DOHH2 (cell line): ENCODE results near the gene FZD4.
"Not testable (repeated sequence)": the region's sequence is repeated elsewhere in the genome, so short reads cannot be mapped to it uniquely, and the experiment has no call there.

Experiments used
- H3F3A ChIP-seq: fragments of 200-600 bp; sonication (generic), shearing (Covaris generic); 2 replicates; pipeline ENCODE4 v1.6.0; 2016; ENCODE audit warnings: antibody characterized with exemption, mild to moderate bottlenecking; ENCODE audit not compliant: control insufficient read depth, insufficient read depth
- H3K27ac ChIP-seq: fragments of 200-600 bp; sonication (generic); 2 replicates; pipeline ENCODE4 v1.5.1; 2014; ENCODE audit warnings: low read depth, mild to moderate bottlenecking, low read length, moderate library complexity
- H3K27me3 ChIP-seq: fragments of 200-600 bp; sonication (generic); 2 replicates; pipeline ENCODE4 v1.6.1; 2014; ENCODE audit warnings: mild to moderate bottlenecking, low read length, mixed read lengths; ENCODE audit not compliant: control insufficient read depth
- H3K36me3 ChIP-seq: fragments of 200-600 bp; sonication (generic); 2 replicates; pipeline ENCODE4 v1.6.1; 2014; ENCODE audit warnings: mild to moderate bottlenecking, low read length, moderate library complexity, mixed read lengths; ENCODE audit not compliant: control insufficient read depth
- H3K4me1 ChIP-seq: fragments of 200-600 bp; sonication (generic); 2 replicates; pipeline ENCODE4 v1.6.1; 2014; ENCODE audit warnings: mild to moderate bottlenecking, low read length, mixed read lengths; ENCODE audit not compliant: control insufficient read depth
- H3K4me2 ChIP-seq: fragments of 200-600 bp; sonication (generic); 2 replicates; pipeline ENCODE4 v1.6.0; 2014; ENCODE audit warnings: mild to moderate bottlenecking, low read length, moderate library complexity
- H3K4me3 ChIP-seq: fragments of 200-600 bp; sonication (generic); 2 replicates; pipeline ENCODE4 v1.5.1; 2014; ENCODE audit warnings: mild to moderate bottlenecking, low read length, mixed read lengths
- H3K79me2 ChIP-seq: fragments of 200-600 bp; sonication (generic); 2 replicates; pipeline ENCODE4 v1.6.1; 2014; ENCODE audit warnings: mild to moderate bottlenecking, low read length, mixed read lengths; ENCODE audit not compliant: control insufficient read depth
- H3K9me2 ChIP-seq: fragments of 200-600 bp; sonication (generic); replicated peaks from 2 replicates; pipeline ENCODE4 v1.6.1; 2014; ENCODE audit warnings: mild to moderate bottlenecking, low read length, mixed read lengths; ENCODE audit not compliant: control insufficient read depth
- H3K9me3 ChIP-seq: fragments of 200-600 bp; sonication (generic); 2 replicates; pipeline ENCODE4 v1.6.1; 2014; ENCODE audit warnings: antibody characterized with exemption, low read length, mixed read lengths; ENCODE audit not compliant: control insufficient read depth, insufficient read depth
- H4K20me1 ChIP-seq: fragments of 200-600 bp; sonication (generic); 2 replicates; pipeline ENCODE4 v1.6.0; 2014; ENCODE audit warnings: low read depth, mild to moderate bottlenecking, antibody characterized with exemption, low read length, moderate library complexity; ENCODE audit not compliant: control insufficient read depth, insufficient read depth
- CTCF ChIP-seq: fragments of 200-600 bp; sonication (generic); IDR thresholded peaks from one replicate; pipeline ENCODE4 v1.5.1; 2014; ENCODE audit warnings: antibody characterized with exemption, mild to moderate bottlenecking, low read depth, low read length; ENCODE audit not compliant: poor library complexity, severe bottlenecking
- EZH2phosphoT487 ChIP-seq: fragments of 200-600 bp; sonication (generic); IDR thresholded peaks from 2 replicates; pipeline ENCODE4 v1.6.1; 2017; ENCODE audit warnings: borderline replicate concordance, mild to moderate bottlenecking, antibody characterized with exemption, low read length, moderate library complexity, mixed read lengths

FZD4 gene

GRCh38 chr11:86938203-86938899 lies 16.8 kb downstream of the FZD4 start:
- no peaks in the 10 kb centered on the region for H3K9me2 ChIP-seq
- H3K4me3 ChIP-seq, result no peak overlapping the region
- H3K4me1 ChIP-seq, result no peaks in the 10 kb centered on the region
- TF ChIP-seq EZH2phosphoT487 (no peak), CTCF (no peak)
- H3K79me2 ChIP-seq, result no peaks in the 10 kb centered on the region
- H3K27ac ChIP-seq, result no peak overlapping the region
- no peaks in the 10 kb centered on the region for H3F3A ChIP-seq
- H3K36me3 ChIP-seq, result no peaks in the 10 kb centered on the region
- H4K20me1 ChIP-seq, result no peaks in the 10 kb centered on the region; the same call in 1 of the 2 replicates
- H3K9me3 ChIP-seq, result no peaks in the 10 kb centered on the region
- no peaks in the 10 kb centered on the region for H3K27me3 ChIP-seq
- H3K4me2 ChIP-seq, result no peak overlapping the region

GRCh38 chr11:86937193-86937806 lies 17.9 kb downstream of the FZD4 start:
- H3K79me2 ChIP-seq, H3K4me2 ChIP-seq, H3K4me3 ChIP-seq, H3K36me3 ChIP-seq, H3K4me1 ChIP-seq, H3K27me3 ChIP-seq, H3K27ac ChIP-seq, H3K9me3 ChIP-seq, H3K9me2 ChIP-seq, H4K20me1 ChIP-seq, H3F3A ChIP-seq: not testable (repeated sequence)

- no peaks in the 10 kb centered on the region; the same call in 1 of the 2 replicates for H4K20me1 ChIP-seq
- H3K4me2 ChIP-seq, result no peak overlapping the region
- no peaks in the 10 kb centered on the region for H3K27me3 ChIP-seq
- H3K4me3 ChIP-seq, result no peak overlapping the region
- TF ChIP-seq EZH2phosphoT487 (no peak), CTCF (no peak)
- no peaks in the 10 kb centered on the region for H3F3A ChIP-seq
- no peaks in the 10 kb centered on the region for H3K9me2 ChIP-seq
- H3K4me1 ChIP-seq, result no peaks in the 10 kb centered on the region
- no peaks in the 10 kb centered on the region for H3K36me3 ChIP-seq
- H3K27ac ChIP-seq, result no peak overlapping the region
- H3K9me3 ChIP-seq, result no peaks in the 10 kb centered on the region
- H3K79me2 ChIP-seq, result no peaks in the 10 kb centered on the region
These were observed 20.1 kb downstream of the FZD4 start for GRCh38 chr11:86934926-86935579.

GRCh38 chr11:86934582-86934900 lies 20.7 kb downstream of the FZD4 start:
- Histone ChIP-seq H3K27me3 (no peaks in the 10 kb centered on the region), H3K27ac (no peak overlapping the region), H3K9me3 (no peaks in the 10 kb centered on the region), H3K79me2 (no peaks in the 10 kb centered on the region), H3F3A (no peaks in the 10 kb centered on the region), H3K36me3 (no peaks in the 10 kb centered on the region), H3K4me1 (no peaks in the 10 kb centered on the region), H3K4me2 (no peak overlapping the region), H3K9me2 (no peaks in the 10 kb centered on the region), H3K4me3 (no peak overlapping the region), H4K20me1 (no peaks in the 10 kb centered on the region; the same call in 1 of the 2 replicates)
- TF ChIP-seq CTCF (no peak), EZH2phosphoT487 (no peak)
